TTC549 (cell line): ENCODE measurements around the gene GZF1.
A peak's percentile ranks its signal among the peaks of the same experiment; 100 is the strongest.
"Not testable (repeated sequence)": the region's sequence is repeated elsewhere in the genome, so short reads cannot be mapped to it uniquely, and the experiment has no call there.

Source experiments
- FAIRE-seq: peaks from 2 replicates; lab custom pipeline; 2012; peaks lifted over from hg19 to GRCh38; lab: Jason Lieb, UNC

Gene GZF1

GRCh38 chr20:23347791-23348190 is 14.2 kb upstream of the GZF1 start:
- FAIRE-seq: no peak

GRCh38 chr20:23348510-23348909 is 13.5 kb upstream of the GZF1 start:
- not testable (repeated sequence) for FAIRE-seq

- FAIRE-seq: no peak
Observed at GRCh38 chr20:23349338-23350195, 12.4 kb upstream of the GZF1 start.

- FAIRE-seq: peak; percentile 83
Observed at GRCh38 chr20:23350196-23350903, 11.6 kb upstream of the GZF1 start, which contains the start of gene NXT1. NXT1 (plus strand) TSS chr20:23350791; CDS start chr20:23354042, 3,251 bp downstream.

- no peak for FAIRE-seq
Observed at GRCh38 chr20:23350904-23351838, 10.8 kb upstream of the GZF1 start.

- no peak for FAIRE-seq
Observed at GRCh38 chr20:23356203-23356602, 5.8 kb upstream of the GZF1 start.

- peak; percentile 89 for FAIRE-seq
Observed at GRCh38 chr20:23357767-23358562, 4.0 kb upstream of the GZF1 start.

GRCh38 chr20:23358563-23358906 is 3.4 kb upstream of the GZF1 start:
- no peak for FAIRE-seq

GRCh38 chr20:23358923-23359593 is 2.9 kb upstream of the GZF1 start:
- FAIRE-seq: no peak

- FAIRE-seq: no peak
Observed at GRCh38 chr20:23360531-23360930, 1.5 kb upstream of the GZF1 start.

GRCh38 chr20:23361119-23361475 is 885 bp upstream of the GZF1 start:
- FAIRE-seq: no peak

GRCh38 chr20:23362392-23363256 is 642 bp downstream of the GZF1 start:
- FAIRE-seq: no peak

- FAIRE-seq: no peak
Observed at GRCh38 chr20:23363257-23363649, 1.3 kb downstream of the GZF1 start.

GRCh38 chr20:23365390-23366165 is 3.6 kb downstream of the GZF1 start:
- no peak for FAIRE-seq

GRCh38 chr20:23366384-23366783 is 4.4 kb downstream of the GZF1 start:
- FAIRE-seq: no peak

- FAIRE-seq: no peak
Observed at GRCh38 chr20:23367770-23368169, 5.8 kb downstream of the GZF1 start.

GRCh38 chr20:23368316-23369071 is 6.5 kb downstream of the GZF1 start:
- no peak for FAIRE-seq

- FAIRE-seq: no peak
Observed at GRCh38 chr20:23369072-23369823, 7.3 kb downstream of the GZF1 start.
